Activated B cell treated with CpG ODN at 0.5 μM for 24 hours (primary cell): Measurements from ENCODE around the gene BCAS3. TPM values are rescaled to one million over a fixed set of nuclear protein-coding genes. Genes with fewer than 3 reads are reported as not detected.
A peak's percentile ranks its signal among the peaks of the same experiment; 100 is the strongest.

Source experiments
- ATAC-seq: fragments of 200-7000 bp; cut with Tn5 transposase; one replicate; pipeline ENCODE4 v1.10.0; 2021; ENCODE audit warnings: low read depth, mild to moderate bottlenecking, moderate library complexity
- CTCF ChIA-PET: fragments of 350-600 bp; sonication (Branson Sonifier 250); formaldehyde crosslinking; loops from one replicate; lab custom pipeline; 2021; ENCODE audit warnings: antibody characterized with exemption; lab: Charles Lee
- POLR2A ChIA-PET: fragments of 350-600 bp; sonication (Branson Sonifier 250); formaldehyde crosslinking; loops from one replicate; lab custom pipeline; 2021; ENCODE audit warnings: antibody characterized with exemption; lab: Charles Lee
- DNase-seq: peaks from one replicate; pipeline ENCODE4 v3.0.0; 2022
- H3K27ac Mint-ChIP-seq: one replicate; pipeline ENCODE4 v1.8.0; 2020; ENCODE audit warnings: mixed read lengths
- H3K27me3 Mint-ChIP-seq: one replicate; pipeline ENCODE4 v1.8.0; 2021; ENCODE audit warnings: mixed read lengths
- H3K36me3 Mint-ChIP-seq: one replicate; pipeline ENCODE4 v1.8.0; 2021; ENCODE audit warnings: low read depth, mixed read lengths
- H3K4me1 Mint-ChIP-seq: one replicate; pipeline ENCODE4 v1.8.0; 2021; ENCODE audit warnings: mixed read lengths
- H3K4me3 Mint-ChIP-seq: one replicate; pipeline ENCODE4 v1.8.0; 2020; ENCODE audit warnings: mild to moderate bottlenecking, mixed read lengths
- H3K9me3 Mint-ChIP-seq: one replicate; pipeline ENCODE4 v1.8.0; 2020; ENCODE audit warnings: mixed read lengths
- CTCF ChIP-seq: fragments of 200-600 bp; IDR thresholded peaks from one replicate; pipeline ENCODE4 v1.8.0; 2022; ENCODE audit warnings: antibody characterized with exemption, mild to moderate bottlenecking
- intact Hi-C: fragments of 100-400 bp; cut with micrococcal nuclease; formaldehyde crosslinking; loops from one replicate; pipeline ENCODE4 v1.15.1; 2024
- total RNA-seq: library from RNA; stranded (reverse); gene quantifications from 2 replicates; pipeline ENCODE4 v1.2.3, GENCODE V29; 2022

BCAS3 gene
- total RNA-seq, 1 donor from 2014 or later, result 37.5 TPM

DNA sequence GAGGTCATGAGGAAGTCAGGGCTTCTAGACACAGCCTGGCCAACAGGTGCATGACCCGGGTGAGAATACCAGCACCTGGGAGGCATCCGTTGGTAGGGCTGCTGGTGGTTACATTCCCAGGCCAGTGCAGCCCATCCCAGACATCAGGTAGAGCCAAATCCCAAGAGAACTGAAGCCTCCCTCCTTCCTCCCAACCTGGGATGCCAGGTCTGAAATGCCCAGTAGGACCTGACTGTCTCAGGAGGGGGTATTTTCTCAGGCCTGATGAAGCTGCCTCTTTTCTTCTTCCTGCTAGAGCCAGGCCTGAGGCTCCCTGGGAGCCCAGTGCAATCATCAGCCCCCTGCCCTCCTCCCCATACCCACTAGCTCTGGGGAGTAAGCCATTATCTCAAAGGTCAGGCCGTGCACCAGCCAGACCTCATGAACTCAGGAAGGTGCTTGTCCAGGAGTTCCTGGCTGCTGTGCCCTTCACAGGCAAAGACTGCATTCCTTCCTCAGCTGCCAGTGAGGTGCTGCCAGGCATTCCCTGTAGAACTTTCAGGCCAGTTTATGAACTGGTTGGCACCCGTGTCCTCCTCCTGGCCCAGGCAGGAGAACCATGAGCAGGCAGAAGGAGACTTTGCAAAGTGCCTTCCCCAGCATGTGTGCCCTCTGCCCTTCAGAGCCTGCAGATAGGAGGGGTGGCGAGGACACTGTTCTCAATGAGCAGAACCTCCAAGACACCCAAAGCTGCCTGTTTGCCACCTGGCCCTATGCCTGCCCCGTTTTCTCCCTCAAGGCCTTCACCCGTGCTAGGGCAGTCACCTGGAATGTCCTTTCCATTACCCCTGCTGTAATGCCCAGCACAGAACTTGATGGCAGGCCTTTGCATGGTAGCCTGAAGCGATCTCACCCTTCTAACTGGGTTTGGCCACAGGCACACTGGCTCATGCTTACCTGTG is 729.6 kb downstream of the BCAS3 start:
- ChIA-PET POLR2A (no interaction called here), CTCF (no interaction called here)
- H3K9me3 Mint-ChIP-seq, result no peaks in the 10 kb centered on the region
- no peak for TF ChIP-seq CTCF
- DNase-seq, result peak; percentile 12
- no peak overlapping the region for H3K4me3 Mint-ChIP-seq
- no peaks in the 10 kb centered on the region for H3K36me3 Mint-ChIP-seq
- ATAC-seq, result no peak
- H3K27me3 Mint-ChIP-seq, result peaks cover 53% of the 10 kb centered on the region
- intact Hi-C loops, result loop anchor here (10.0 kb wide), 1 partner anchor 262 kb away; no protein-coding TSS in a partner anchor
- H3K27ac Mint-ChIP-seq, result no peak overlapping the region
- peaks cover 53% of the 10 kb centered on the region for H3K4me1 Mint-ChIP-seq

DNA sequence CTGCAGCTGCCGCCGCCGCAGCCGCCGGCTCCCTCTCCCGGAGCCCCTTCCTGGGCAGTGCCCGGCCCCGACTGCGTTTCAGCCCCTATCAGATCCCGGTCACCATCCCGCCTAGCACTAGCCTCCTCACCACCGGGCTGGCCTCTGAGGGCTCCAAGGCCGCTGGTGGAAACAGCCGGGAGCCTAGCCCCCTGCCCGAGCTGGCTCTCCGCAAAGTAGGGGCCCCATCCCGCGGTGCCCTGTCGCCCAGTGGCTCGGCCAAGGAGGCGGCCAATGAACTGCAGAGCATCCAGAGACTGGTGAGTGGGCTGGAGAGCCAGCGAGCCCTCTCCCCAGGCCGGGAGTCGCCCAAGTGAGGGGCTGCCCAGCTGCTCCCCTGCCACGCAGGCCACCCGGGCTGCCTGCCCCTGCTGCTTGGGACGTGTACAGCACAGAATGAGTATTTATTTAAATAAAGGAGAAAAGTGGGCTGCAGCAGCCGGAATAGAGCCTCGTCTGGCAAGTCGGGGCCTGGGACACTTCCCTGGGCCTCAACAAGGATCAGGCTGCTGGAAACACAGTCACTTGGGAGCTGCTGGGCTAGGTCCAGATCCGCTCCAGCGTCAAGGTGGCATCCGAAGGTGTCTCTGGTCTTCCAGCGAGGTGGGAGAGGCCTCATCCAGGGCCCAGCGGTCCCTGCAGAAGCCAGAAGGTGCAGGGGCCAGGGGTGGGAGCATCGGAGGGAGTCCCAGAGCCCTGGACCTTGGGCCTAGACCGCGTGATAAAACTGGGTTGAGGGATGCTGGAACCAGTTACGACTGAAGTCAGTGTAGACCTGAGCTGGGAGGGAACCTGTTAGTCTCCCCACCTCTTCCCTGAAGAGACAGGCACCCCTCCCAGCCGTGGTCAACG is 730.7 kb downstream of the BCAS3 start:
- DNase-seq (peak; percentile 17), ATAC-seq (no peak)
- no peak for TF ChIP-seq CTCF
- POLR2A ChIA-PET, result no interaction called here
- intact Hi-C loops, result loop anchor here (2.0 to 10.0 kb wide), 2 partner anchors 14 to 264 kb away; no protein-coding TSS in a partner anchor
- Mint-ChIP-seq H3K27me3 (peaks cover 46% of the 10 kb centered on the region), H3K27ac (no peak overlapping the region), H3K4me1 (peaks cover 45% of the 10 kb centered on the region), H3K9me3 (no peaks in the 10 kb centered on the region), H3K36me3 (no peaks in the 10 kb centered on the region), H3K4me3 (peak overlapping the region; percentile 74)
- CTCF ChIA-PET, result interaction anchor here (1.1 kb wide), 2 partner anchors 9 to 13 kb away, joined by 3 to 4 read pairs; no protein-coding TSS in a partner anchor

DNA sequence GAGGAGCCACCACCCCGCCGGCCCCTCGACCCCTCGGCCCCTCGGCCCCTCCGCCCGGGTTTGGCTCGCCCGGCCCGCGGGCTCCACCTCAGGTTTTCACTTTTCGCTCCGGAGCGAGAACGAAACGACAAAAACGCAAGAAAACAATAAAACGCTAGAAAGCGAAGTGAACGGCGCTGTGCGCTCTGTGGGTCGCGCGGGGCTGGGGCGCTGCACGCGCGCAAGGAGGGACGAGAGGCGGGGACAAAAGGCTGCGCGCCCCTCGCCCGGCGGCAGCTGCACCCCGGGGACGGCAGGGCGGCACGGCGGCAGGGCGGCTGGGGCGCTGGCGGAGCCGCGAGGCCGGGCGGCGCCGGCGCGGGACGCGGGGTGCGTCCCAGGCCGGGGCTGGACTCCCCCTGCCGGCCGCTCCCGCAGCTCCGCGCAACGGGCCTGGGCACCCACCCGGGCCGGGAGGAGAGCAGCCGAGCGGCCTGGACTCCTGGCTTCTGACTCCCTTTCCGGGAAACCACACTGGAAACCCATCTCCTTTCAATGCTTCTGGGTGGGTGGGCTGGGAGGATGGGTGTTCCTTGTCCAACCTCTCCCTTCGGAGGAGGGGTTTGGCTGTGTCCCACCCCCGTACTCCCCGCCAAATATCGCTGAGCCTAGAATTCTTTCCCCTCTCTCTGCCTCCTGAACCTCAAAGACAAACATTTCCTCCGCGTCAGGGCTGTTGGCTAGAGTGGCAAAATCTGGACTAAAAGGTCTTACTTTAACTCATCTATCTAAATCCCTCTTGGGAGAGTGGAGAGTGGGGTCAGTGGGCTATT is 731.9 kb downstream of the BCAS3 start:
- POLR2A ChIA-PET, result no interaction called here
- Mint-ChIP-seq H3K27me3 (peaks cover 40% of the 10 kb centered on the region), H3K9me3 (no peaks in the 10 kb centered on the region), H3K27ac (no peak overlapping the region), H3K4me1 (peaks cover 34% of the 10 kb centered on the region), H3K4me3 (peak overlapping the region; percentile 75), H3K36me3 (no peaks in the 10 kb centered on the region)
- CTCF ChIA-PET, result interaction anchor here (0.6 to 1.4 kb wide), 5 partner anchors 10 to 689 kb away, joined by 3 to 6 read pairs (median 3); no protein-coding TSS in a partner anchor
- TF ChIP-seq CTCF, result no peak
- no peak for DNase-seq
- intact Hi-C loops, result loop anchor here (2.0 to 10.0 kb wide), 6 partner anchors 15 to 732 kb away; partner anchors contain the start of gene BCAS3
- peak; percentile 51 for ATAC-seq

DNA sequence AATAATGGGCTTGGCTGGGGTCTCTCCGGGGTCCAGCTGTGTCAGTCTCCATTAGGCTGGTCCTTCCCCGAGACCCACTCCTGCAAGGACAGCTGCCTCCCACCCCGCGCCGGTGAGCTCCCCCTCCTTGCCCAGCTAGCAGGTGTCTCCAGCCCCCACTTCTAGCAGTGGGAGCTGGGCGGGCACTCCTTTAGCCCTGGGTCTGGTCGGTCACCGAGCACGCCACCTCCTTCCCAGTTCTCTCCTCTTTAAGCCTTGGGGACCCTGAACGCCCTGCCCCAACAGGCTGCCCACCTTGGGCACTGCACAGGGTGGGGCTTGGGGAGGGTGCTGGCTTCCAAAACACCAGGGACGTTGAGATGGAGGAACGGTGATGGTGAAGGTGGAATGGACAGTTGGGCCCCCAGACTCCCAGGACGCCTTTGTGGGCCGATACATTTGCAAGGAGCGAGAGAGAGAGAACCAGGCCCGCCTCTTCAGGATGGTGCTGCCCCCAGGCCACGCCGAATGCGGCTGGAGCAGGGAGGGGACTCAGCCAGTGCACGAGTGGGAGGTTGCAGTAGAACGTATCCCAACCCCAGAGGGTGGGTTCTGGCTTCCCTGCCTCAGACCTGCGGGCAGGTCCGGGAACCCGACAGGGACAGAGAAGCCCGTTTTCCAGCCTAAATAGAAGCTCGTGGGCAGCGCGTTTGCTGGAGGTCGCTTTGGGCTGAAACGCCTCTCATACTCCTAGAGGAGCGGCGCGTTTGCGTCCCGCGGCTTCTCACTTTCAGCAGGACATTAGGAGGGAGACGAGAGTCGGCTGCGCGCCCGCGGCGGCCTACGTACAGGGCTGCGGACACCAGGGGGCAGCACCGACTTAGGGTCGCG is 732.7 kb downstream of the BCAS3 start:
- Mint-ChIP-seq H3K27me3 (peaks cover 39% of the 10 kb centered on the region), H3K4me1 (peaks cover 32% of the 10 kb centered on the region), H3K4me3 (peak overlapping the region; percentile 75), H3K27ac (peak overlapping the region; percentile 30), H3K9me3 (no peaks in the 10 kb centered on the region), H3K36me3 (no peaks in the 10 kb centered on the region)
- TF ChIP-seq CTCF, result no peak
- DNase-seq (peak; percentile 65), ATAC-seq (peak; percentile 58)
- ChIA-PET POLR2A (no interaction called here), CTCF (interaction anchor here (0.6 to 1.4 kb wide), 3 partner anchors 426 to 690 kb away, joined by 3 to 6 read pairs (median 3); no protein-coding TSS in a partner anchor)
- intact Hi-C loops, result loop anchor here (2.0 to 5.0 kb wide), 4 partner anchors 44 to 733 kb away; partner anchors contain the start of gene BCAS3
